Tibial artery (tissue), 4 donors: ENCODE results near the gene NCSTN.

Experiments used
- DNase-seq, 2 donors: peaks; one replicate each; pipeline ENCODE4 v3.0.0-alpha.2; 2019
- H3K27ac ChIP-seq, 2 donors: fragments of 200-600 bp; sonication (generic) in 1 of 2; 1 replicate in 1 of 2; 2 replicates in 1 of 2; pipeline ENCODE4 v1.5.1; 2018 to 2019; ENCODE audit warnings: mild to moderate bottlenecking in 1 of 2
- H3K27me3 ChIP-seq, 2 donors: fragments of 200-600 bp; sonication (generic) in 1 of 2; one replicate each; pipeline versions ENCODE4 v1.5.1 to v1.6.0; 2016 to 2019
- H3K36me3 ChIP-seq, 3 donors: fragments of 200-600 bp; sonication (generic) in 2 of 3; one replicate each; pipeline ENCODE4 v1.5.1; 2016 to 2019; ENCODE audit warnings: mild to moderate bottlenecking in 2 of 3
- H3K4me1 ChIP-seq, 4 donors: fragments of 200-600 bp; sonication (generic) in 2 of 4; 1 replicate in 3 of 4; 2 replicates in 1 of 4; pipeline ENCODE4 v1.5.1; 2016 to 2019
- H3K4me3 ChIP-seq, 2 donors: fragments of 200-600 bp; sonication (generic) in 1 of 2; 1 replicate in 1 of 2; 2 replicates in 1 of 2; pipeline ENCODE4 v1.5.1; 2018 to 2019; ENCODE audit warnings: mild to moderate bottlenecking in 2 of 2
- H3K9me3 ChIP-seq, 3 donors: fragments of 200-600 bp; sonication (generic) in 1 of 3; one replicate each; pipeline ENCODE4 v1.5.1; 2016 to 2019
- intact Hi-C: fragments of 100-400 bp; cut with DNase I; formaldehyde crosslinking; loops from one replicate; pipeline ENCODE4 v1.15.0; 2023; ENCODE audit warnings: low total_unique reads
- TF ChIP-seq, protein P1 (sequence below), 2 experiments: fragments of 200-600 bp in 1 of 2; fragments of 450-650 bp in 1 of 2; IDR thresholded peaks; one replicate each; pipeline ENCODE4 v1.5.1; 2017 to 2019; ENCODE audit warnings: antibody characterized with exemption in 2 of 2, mild to moderate bottlenecking in 1 of 2, moderate library complexity in 1 of 2

The NCSTN gene

DNA sequence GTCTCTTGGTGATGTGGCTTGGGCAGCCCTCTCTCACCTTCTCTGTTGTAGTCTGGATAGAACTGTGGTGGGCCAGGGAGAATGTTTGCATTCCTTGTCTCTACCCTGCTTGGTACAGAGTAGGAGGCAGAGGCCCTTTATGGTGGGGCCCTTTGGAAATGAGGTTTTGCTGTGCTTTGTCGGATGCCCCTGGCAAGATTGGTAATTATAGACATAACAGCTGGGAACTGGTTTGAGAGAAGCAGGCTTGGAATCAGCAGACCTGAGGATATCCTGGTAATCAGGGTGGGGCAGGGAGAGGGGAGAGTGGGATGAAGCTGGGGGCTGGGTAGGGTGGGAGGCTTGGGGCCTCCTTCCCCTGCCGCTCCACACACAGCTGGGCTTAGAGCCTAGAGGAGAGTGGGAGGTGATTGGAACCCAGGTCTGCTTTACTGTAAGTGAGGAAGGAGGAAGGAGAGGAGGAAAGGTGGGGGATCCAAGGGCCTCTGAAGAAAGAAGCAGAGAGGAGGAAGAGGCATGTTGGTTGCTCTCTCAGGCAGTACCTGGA, 62.2 kb downstream of the NCSTN start:
- intact Hi-C loops = no loop called here
- Histone ChIP-seq H3K27ac (no peak overlapping the region), H3K36me3 (no peaks in the 10 kb centered on the region), H3K4me1 (peaks cover 0 to 16% (median 8%) of the 10 kb centered on the region in 4 donors), H3K27me3 (peaks cover 0 to 35% of the 10 kb centered on the region in 2 donors), H3K9me3 (no peaks in the 10 kb centered on the region), H3K4me3 (no peak overlapping the region)
- no peak for DNase-seq
- TF ChIP-seq, protein P1, sequence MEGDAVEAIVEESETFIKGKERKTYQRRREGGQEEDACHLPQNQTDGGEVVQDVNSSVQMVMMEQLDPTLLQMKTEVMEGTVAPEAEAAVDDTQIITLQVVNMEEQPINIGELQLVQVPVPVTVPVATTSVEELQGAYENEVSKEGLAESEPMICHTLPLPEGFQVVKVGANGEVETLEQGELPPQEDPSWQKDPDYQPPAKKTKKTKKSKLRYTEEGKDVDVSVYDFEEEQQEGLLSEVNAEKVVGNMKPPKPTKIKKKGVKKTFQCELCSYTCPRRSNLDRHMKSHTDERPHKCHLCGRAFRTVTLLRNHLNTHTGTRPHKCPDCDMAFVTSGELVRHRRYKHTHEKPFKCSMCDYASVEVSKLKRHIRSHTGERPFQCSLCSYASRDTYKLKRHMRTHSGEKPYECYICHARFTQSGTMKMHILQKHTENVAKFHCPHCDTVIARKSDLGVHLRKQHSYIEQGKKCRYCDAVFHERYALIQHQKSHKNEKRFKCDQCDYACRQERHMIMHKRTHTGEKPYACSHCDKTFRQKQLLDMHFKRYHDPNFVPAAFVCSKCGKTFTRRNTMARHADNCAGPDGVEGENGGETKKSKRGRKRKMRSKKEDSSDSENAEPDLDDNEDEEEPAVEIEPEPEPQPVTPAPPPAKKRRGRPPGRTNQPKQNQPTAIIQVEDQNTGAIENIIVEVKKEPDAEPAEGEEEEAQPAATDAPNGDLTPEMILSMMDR (IDR thresholded peaks at IDR 0.05) = no peak

DNA sequence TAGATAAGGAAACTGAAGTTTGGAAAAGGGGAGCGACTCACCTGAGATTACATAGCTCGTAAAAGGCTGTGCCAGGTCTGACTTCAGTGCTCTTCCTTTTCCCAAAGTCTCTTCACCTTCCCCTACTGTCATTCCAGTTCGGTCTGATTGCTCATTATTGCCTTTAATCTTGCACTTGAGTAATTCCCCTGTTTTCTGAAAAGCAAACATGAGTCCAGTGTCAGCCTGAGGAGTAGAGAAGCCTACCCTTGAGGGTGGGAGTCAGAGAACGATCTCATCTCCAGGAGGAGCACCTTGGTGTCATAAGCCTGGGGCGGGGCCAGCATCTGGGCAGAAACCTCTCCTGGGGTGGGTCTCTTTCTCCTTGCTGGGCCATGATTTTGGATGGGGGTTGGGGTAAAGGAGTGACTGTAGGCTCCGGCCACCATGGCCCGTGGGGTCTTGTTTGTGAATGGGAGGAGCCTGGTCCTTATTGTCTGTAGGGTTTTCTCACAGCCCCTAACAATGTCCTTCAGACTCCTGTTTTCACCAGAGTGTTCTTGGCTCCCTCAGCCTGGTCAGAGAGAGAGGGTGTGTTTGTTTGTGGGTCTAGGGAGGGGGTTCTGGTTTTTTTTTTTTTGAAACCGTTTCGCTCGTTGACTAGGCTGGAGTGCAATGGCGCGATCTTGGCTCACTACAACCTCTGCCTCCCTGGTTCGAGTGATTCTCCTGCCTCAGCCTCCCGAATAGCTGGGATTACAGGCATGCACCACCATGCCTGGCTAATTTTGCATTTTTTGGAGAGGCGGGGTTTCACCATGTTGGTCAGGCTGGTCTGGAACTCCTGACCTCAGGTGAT, 63.2 kb downstream of the NCSTN start:
- Histone ChIP-seq H3K27me3 (peaks cover 0 to 25% of the 10 kb centered on the region in 2 donors), H3K9me3 (no peaks in the 10 kb centered on the region), H3K36me3 (no peaks in the 10 kb centered on the region), H3K27ac (no peak overlapping the region), H3K4me3 (no peak overlapping the region), H3K4me1 (peaks cover 0 to 7% (median 0%) of the 10 kb centered on the region in 4 donors)
- no peak for DNase-seq
- TF ChIP-seq, protein P1 (IDR thresholded peaks at IDR 0.05) = no peak
- intact Hi-C loops = no loop called here

DNA sequence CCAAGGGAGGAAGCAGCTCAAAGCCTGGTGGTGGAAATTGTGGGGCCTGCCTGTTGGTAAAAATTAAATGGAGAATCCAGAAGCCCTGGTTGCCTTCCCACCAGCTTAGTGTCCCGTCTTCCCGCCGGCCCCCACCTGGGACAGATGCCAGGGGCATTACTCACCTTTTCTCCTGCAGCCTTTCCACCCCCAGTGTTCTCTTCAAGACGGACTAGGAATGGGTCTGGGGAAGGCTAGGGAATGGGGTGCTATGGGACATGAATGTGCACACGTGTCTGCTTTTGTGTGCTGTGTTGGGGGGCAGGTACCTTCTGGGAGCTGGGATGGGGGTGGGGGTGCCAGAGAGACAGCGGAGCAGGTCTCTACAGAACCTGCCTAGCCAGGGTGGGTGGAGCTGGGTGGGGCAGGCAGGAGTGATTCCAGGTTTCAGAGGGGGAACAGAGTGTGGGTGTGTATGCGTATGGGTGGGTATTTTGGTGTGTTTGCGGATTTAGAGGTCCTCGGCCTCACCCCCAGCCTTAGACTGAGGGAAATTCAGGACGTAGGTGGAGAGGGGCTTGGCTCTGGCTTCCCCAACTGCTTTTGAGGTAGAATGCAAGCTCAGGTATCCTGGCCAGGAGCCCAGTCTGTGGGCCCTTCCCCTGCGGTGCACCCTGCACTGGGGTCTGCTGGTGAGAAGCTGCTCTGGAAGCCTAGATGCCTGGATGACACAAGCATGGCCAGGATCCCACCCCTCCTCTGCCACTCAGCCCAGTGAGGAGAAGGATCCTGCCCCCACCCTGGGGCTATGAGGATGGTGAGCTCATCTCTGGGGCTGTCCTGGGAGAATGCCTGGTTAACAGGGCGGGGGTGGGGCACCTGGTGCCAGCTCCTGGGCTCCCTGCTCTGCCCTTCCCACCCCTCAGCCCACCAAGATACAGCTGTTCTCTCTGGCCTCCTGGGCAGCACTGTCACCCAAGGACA, 64.9 kb downstream of the NCSTN start:
- TF ChIP-seq, protein P1 (IDR thresholded peaks at IDR 0.05) = no peak
- H3K27ac ChIP-seq = no peak overlapping the region
- H3K27me3 ChIP-seq = peaks cover 0 to 12% of the 10 kb centered on the region in 2 donors
- DNase-seq = no peak
- no peaks in the 10 kb centered on the region for H3K36me3 ChIP-seq
- intact Hi-C loops = no loop called here
- no peaks in the 10 kb centered on the region for H3K9me3 ChIP-seq
- H3K4me3 ChIP-seq = no peak overlapping the region
- peaks cover 0 to 4% (median 0%) of the 10 kb centered on the region in 4 donors for H3K4me1 ChIP-seq
